ENCODE measurements around the gene DHRS7C. TPM values are rescaled to one million over a fixed set of nuclear protein-coding genes. Genes with fewer than 3 reads are reported as not detected.

Gene DHRS7C
- total RNA-seq, 2 donors from 2014 or later, result not detected

DNA sequence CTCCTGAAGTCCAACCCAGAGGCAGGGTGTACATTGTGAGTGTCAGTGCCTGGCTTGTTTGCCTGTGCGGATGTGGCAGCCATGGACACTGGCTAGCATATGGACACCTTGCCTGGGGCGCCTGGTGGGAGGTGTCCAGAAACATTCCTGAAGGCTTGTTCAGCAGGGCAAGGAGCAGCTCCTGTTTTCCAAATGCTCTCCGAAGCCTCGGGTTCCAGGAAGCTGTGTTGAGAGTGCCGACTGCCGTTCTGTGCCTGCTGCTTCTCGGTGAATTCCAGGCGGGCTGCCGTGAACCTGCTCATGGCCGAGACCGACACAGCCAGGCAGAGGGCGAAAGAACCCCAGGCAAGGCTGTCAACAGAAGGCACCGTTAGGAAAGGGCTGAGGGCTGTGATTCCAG lies 10.9 kb upstream of the DHRS7C start:
- no peak overlapping the region for H3K27ac ChIP-seq
- WGBS, result 73% methylated on average over 13 of the region's 13 CpGs
- no peak for DNase-seq (ENCODE audit: low spot score)
- no peaks in the 10 kb centered on the region for H3K36me3 ChIP-seq
- intact Hi-C loops (cut with DNase I), result no loop called here
- no peaks in the 10 kb centered on the region for H3K4me1 ChIP-seq (replicated peaks)
- H3K27me3 ChIP-seq (replicated peaks; ENCODE audit: insufficient read depth), result no peaks in the 10 kb centered on the region
- H3K4me3 ChIP-seq, result no peak overlapping the region
- no peaks in the 10 kb centered on the region for H3K9me3 ChIP-seq
- TF ChIP-seq POLR2AphosphoS5 (IDR thresholded peaks at IDR 0.05) (no peak), POLR2A (IDR thresholded peaks at IDR 0.05) (no peak)
- TF ChIP-seq, protein P1, sequence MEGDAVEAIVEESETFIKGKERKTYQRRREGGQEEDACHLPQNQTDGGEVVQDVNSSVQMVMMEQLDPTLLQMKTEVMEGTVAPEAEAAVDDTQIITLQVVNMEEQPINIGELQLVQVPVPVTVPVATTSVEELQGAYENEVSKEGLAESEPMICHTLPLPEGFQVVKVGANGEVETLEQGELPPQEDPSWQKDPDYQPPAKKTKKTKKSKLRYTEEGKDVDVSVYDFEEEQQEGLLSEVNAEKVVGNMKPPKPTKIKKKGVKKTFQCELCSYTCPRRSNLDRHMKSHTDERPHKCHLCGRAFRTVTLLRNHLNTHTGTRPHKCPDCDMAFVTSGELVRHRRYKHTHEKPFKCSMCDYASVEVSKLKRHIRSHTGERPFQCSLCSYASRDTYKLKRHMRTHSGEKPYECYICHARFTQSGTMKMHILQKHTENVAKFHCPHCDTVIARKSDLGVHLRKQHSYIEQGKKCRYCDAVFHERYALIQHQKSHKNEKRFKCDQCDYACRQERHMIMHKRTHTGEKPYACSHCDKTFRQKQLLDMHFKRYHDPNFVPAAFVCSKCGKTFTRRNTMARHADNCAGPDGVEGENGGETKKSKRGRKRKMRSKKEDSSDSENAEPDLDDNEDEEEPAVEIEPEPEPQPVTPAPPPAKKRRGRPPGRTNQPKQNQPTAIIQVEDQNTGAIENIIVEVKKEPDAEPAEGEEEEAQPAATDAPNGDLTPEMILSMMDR (IDR thresholded peaks at IDR 0.05), result no peak

DNA sequence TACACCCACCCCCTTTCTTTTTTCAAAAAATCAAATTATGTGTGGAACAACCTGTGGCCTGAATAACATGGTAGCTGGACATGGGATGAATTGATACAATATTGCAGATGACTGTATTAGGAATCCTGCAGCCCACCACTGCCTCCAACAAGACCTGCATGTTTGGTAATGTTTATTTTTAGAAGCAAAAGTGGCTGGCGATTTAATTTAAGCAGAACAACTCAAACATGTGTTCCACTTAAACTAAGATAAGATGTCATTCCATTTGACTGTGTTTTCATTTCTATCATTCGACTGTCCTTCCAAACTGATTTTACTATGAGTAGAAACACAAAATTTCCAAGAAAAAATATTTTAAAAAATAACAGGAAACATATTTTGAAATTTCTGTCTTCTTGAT lies 10.1 kb upstream of the DHRS7C start:
- no peak for DNase-seq (ENCODE audit: low spot score)
- TF ChIP-seq POLR2A (IDR thresholded peaks at IDR 0.05) (no peak), POLR2AphosphoS5 (IDR thresholded peaks at IDR 0.05) (no peak)
- TF ChIP-seq, protein P1 (IDR thresholded peaks at IDR 0.05), result no peak
- Histone ChIP-seq H3K36me3 (no peaks in the 10 kb centered on the region), H3K9me3 (no peaks in the 10 kb centered on the region), H3K27ac (no peak overlapping the region), H3K27me3 (replicated peaks; ENCODE audit: insufficient read depth) (no peaks in the 10 kb centered on the region), H3K4me3 (no peak overlapping the region), H3K4me1 (replicated peaks) (no peaks in the 10 kb centered on the region)
- intact Hi-C loops (cut with DNase I), result no loop called here
- 51% methylated on average over 2 of the region's 2 CpGs for WGBS

DNA sequence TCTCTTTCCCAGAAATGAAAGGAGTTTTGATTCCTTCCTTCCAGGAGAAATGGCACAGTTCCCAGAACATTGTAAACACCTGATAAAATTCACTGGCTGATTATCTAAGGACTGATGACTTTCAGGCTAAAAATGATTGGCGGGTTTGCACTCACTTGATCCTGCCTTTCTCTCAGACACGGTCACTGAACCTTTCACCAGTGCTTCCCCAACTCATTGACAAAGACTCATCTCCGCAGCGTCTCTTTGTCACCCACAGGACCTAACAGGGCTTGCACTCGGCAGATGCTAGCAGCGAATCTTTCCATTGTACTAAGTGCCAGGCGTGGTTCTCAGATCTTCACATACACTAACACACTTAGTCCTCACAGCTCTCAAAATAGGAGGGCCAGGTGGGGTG lies 7.3 kb upstream of the DHRS7C start:
- Histone ChIP-seq H3K4me3 (no peak overlapping the region), H3K9me3 (no peaks in the 10 kb centered on the region), H3K4me1 (replicated peaks) (no peaks in the 10 kb centered on the region), H3K27me3 (replicated peaks; ENCODE audit: insufficient read depth) (no peaks in the 10 kb centered on the region), H3K27ac (no peak overlapping the region), H3K36me3 (no peaks in the 10 kb centered on the region)
- intact Hi-C loops (cut with DNase I), result no loop called here
- 84% methylated on average over 7 of the region's 7 CpGs for WGBS
- TF ChIP-seq, protein P1 (IDR thresholded peaks at IDR 0.05), result no peak
- TF ChIP-seq POLR2A (IDR thresholded peaks at IDR 0.05) (no peak), POLR2AphosphoS5 (IDR thresholded peaks at IDR 0.05) (no peak)
- no peak for DNase-seq (ENCODE audit: low spot score)

DNA sequence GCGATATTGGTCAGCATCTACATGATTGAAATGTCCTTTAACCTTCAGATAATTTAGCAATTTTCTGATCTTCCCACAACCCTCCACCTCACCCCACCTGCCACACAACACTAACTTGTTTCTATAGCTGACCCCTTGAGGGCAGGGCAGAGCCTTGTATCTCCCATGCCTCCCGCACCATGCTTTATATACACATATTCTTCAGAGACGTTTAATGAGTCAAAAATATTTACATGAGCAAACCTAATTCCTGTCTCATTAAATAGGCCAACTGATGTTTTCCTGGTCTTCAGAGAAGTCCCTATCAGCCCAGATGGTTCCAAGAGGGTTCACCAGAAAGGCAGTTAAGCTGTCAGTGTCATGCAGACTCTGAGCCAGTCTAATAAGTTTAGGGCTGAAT lies 6.6 kb upstream of the DHRS7C start:
- no peak overlapping the region for H3K27ac ChIP-seq
- H3K4me1 ChIP-seq (replicated peaks), result no peaks in the 10 kb centered on the region
- H3K9me3 ChIP-seq, result no peaks in the 10 kb centered on the region
- no peak for DNase-seq (ENCODE audit: low spot score)
- intact Hi-C loops (cut with DNase I), result no loop called here
- no peak overlapping the region for H3K4me3 ChIP-seq
- no peaks in the 10 kb centered on the region for H3K36me3 ChIP-seq
- TF ChIP-seq, protein P1 (IDR thresholded peaks at IDR 0.05), result no peak
- TF ChIP-seq POLR2A (IDR thresholded peaks at IDR 0.05) (no peak), POLR2AphosphoS5 (IDR thresholded peaks at IDR 0.05) (no peak)
- 62% methylated on average over 3 of the region's 3 CpGs for WGBS
- H3K27me3 ChIP-seq (replicated peaks; ENCODE audit: insufficient read depth), result no peaks in the 10 kb centered on the region

DNA sequence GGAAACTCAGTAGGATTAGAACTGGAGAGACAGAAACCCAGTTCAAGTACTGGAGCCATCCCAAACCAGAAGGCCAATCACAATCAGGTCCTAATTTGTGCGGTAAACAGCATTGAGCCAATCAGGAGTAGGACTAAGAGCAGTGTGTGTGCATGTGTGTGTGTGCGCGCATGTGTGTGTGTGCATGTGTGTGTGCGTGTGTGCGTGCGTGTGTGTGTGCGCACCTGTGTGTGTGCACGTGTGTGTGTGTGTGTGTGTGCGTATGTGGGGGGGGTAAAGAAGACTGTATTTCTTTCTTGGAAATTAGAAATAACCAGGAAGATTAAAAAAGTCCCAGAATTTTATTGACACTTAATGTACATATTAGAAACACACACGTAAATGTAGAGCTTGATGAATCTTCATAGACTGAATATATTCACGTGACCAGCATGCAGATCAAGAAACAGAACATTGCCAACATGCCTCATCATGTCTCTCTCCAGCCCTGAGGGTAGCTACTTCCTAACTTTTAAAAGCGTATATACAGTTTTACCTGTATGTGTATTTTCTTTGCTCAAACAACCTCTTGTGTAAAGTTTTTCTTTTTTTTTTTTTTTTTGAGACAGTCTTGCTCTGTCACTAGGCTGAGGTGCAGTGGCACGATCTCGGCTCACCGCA lies 919 bp upstream of the DHRS7C start:
- no peak for DNase-seq (ENCODE audit: low spot score)
- WGBS, result 75% methylated on average over 15 of the region's 15 CpGs
- H3K4me3 ChIP-seq, result no peak overlapping the region

More for the DNA sequence above, 919 bp upstream of the DHRS7C start:
- Histone ChIP-seq H3K4me1 (replicated peaks) (no peaks in the 10 kb centered on the region), H3K36me3 (no peaks in the 10 kb centered on the region), H3K27me3 (replicated peaks; ENCODE audit: insufficient read depth) (no peaks in the 10 kb centered on the region), H3K27ac (no peak overlapping the region), H3K9me3 (no peaks in the 10 kb centered on the region)
- TF ChIP-seq POLR2A (IDR thresholded peaks at IDR 0.05) (no peak), POLR2AphosphoS5 (IDR thresholded peaks at IDR 0.05) (no peak)
- TF ChIP-seq, protein P1 (IDR thresholded peaks at IDR 0.05), result no peak
- intact Hi-C loops (cut with DNase I), result no loop called here

Measured in prostate gland (tissue), 2 donors.